Stimulated activated CD4-positive, alpha-beta T cell treated with anti-CD3 and anti-CD28 coated beads, Interleukin-1b, Interleukin-23, amount 100 ng/mL, for 1 hour (primary cell): ENCODE results near the gene ARHGAP21.

Experiments
- DNase-seq, 2 donors: peaks; one replicate each; pipeline ENCODE4 v3.0.0-alpha.2; 2020; ENCODE audit warnings: low read depth in 2 of 2

The ARHGAP21 gene

DNA sequence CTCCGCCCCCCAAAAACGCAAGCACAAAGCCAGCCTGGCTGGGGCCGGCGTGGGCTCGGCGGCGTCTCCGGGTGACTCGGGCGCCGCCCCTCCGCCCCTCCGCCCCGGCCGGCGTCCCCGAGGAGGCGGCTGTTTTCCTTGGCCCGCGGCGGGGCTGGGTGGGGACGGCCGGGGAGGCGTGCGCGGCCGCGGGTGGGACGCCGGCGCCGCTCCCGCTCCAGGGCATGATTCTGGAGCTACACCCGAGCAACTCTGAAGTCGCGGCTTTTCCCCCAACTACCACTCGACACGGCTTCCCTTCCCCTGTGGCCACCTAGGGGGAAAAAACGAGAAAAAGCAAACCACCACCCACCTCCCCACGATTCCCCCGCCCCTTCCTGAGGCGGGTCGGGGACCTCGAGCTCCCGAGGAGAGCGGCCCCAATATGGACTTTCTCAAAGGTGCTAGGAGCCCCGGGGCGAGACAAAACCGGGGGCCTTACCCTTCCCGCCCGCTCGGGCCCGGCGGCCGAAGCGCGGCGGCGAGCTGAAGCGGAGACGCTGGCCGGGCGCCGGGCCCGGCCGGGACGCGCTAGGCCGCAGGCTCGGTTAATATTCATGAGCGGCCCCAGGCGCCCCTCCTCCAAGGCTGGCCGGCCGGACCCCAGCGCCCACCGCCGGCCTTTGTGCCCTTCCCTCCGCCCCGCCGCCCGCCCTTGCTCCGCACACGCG is 856 bp downstream of the ARHGAP21 start:
- DNase-seq = peak; percentile 7 to 11

- no peak for DNase-seq
Observed at GRCh38 chr10:24722131-24722675, 1.5 kb downstream of the ARHGAP21 start.

DNA sequence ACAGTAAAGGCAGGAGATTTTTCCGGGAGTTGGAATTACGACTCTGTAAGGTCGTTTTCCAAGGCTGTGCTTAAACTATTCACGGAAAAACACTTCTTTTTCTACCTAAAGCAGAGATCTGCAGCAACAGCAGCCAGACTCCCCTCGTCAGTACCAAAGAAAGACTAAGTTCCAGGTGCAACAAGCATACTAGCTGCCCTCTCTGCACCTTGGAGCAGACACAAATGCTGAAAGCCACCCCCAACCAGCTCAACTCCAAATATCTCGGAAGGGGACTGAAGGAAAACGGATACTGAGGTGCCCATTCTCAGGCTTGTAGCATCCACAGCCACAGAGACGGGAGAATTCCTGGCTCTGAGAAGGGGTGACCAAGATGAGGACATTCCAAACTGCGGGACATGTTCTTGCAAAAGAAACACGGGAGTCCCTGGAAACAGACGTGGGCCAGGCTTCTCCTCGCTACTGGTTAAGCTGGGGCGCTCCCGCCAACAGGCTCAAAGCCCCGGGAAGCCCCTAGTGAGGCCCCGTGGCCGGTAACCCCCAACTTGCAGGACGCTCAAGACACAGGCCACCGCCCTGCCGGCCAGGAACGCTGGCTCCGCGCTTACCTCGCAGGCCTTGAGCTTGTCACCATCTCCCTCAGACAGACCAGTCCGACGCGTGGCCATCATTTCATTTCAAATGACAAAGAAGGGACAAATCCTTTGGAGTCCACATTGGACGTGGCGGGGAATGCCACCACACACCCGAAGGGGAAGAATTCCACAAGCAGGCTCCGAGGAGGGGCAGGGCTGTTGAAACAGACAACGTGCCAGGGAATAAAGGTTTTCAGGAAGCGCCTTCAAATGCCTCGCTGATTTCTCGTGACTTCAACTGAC is 2.2 kb downstream of the ARHGAP21 start:
- DNase-seq = no peak

GRCh38 chr10:24720096-24720495 is 3.6 kb downstream of the ARHGAP21 start:
- no peak for DNase-seq

DNA sequence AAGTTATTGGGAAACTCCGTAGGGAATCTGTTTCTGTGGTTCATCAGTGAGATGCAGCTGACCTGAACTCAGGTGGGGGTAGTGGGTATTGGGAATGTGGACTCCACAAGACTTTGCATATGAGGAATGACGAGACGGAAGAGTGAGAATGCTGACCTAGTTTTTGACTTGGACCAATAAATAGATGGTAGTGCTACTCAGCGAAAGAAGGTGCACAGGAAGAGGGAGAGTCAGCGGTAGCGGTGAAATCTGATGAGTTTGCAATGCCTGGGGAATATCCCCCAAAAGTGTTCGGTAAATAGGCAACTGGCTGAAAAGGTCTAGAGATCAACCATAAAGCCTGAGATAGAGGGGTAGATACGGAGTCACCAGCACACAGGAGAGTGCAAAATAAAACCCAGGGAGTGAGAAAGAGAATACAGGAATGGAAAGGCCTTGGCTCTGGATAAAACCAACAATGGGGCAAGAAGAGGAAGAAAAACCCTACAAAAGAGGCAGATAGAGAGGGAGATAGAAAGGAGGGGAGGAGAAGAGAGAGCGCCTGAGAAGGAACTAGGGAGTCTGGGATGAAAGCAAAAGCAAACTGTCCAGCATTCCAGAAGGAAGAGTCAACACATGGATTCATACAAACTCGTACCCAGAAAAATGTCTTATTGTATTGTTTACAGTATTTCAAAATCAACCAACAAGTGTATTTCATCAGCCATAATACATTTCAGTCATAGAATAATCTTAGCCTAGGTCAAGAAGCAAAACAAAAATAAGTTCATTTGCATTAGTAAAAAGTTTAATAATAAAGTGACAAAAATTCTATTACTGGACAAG is 5.4 kb downstream of the ARHGAP21 start:
- no peak for DNase-seq

DNA sequence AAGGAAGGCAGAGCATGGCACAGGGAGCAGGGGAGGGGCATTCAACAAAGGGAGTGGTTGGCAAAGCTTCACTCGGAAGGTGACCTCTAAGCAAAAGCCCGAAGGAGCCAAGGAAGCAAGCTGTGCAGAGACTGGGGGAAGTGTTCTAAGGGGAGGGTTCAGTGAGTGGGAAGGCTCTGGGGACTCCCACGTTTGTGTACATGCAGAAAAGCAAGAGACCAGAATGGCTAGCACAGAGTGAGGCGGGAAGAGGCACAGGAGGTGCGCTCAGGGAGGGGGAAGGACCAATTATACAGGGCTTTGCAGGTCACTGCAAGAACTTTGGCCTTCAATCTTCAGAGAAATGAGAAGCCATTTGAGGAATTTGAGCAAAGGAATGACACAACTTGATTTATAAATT is 7.4 kb downstream of the ARHGAP21 start:
- no peak for DNase-seq

GRCh38 chr10:24715246-24715769 is 8.4 kb downstream of the ARHGAP21 start:
- no peak for DNase-seq

GRCh38 chr10:24713086-24713485 is 10.6 kb downstream of the ARHGAP21 start:
- DNase-seq = no peak

DNA sequence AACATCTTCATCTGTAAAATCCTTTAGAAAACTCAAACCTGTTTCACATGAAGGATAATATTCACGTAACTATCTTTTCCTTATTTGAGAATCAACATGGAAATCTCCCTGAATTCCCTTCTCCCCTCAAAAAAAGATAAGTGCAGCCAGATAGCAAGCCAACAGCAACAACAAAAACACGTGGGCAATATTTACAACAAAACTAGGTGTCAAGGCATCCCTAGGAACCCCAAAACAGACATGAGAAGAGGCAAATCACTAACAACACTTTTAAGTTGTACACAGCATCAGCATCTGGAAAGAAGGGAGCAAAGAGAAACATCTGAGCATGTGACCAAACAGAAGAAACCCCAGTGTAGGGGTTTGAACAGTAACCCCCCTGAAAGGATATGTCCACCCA is 12.2 kb downstream of the ARHGAP21 start:
- no peak for DNase-seq

GRCh38 chr10:24708081-24708480 is 15.6 kb downstream of the ARHGAP21 start:
- DNase-seq = no peak

- no peak for DNase-seq
Observed at GRCh38 chr10:24707445-24707844, 16.2 kb downstream of the ARHGAP21 start.

DNA sequence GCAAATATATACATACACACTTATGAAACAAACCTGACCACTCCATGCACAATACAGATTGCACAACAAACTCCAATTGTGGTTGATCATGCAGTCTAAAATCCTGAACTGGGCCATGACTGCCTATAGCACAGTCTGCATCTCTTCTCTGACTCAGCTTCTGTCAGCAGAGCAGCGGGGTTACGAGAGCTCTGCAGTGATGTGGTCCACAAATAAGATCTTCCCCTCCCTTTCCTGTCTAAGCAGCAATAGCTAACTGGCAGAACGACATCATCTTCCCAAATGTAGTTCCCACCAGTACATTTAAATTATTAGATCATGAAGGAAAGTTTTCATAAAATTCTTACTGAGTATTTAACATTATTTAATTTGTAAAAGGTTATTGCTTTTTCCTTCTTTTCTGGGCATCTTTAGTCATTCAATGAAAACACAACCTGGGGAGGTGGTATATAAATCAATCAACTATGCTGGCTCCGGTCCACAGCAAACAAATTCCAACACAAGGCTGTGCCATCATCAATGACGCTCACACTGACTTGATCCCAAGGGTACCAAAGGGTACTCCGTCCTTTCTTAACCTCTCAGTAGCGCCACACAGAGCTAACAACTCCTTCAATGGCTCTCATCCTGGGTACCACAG is 17.1 kb downstream of the ARHGAP21 start:
- DNase-seq = no peak

DNA sequence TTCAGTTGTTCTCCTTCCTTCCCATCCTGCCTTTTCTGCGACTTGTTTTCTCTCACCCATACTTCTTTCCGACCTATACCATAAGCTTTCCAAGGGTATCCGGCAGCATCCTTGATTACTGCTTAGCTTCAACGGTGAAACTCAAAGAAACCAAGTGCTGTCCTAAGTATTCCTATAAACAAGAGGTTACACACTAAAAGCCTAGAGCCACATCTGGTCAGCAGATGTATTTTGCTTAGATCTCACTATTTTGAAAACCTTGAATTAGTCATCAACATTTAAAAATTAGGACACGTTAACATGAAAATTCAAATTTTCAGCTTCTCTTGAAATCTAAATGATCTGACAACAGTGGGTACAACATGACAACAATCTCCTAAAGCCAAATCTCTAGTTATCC is 20.0 kb downstream of the ARHGAP21 start:
- no peak for DNase-seq

DNA sequence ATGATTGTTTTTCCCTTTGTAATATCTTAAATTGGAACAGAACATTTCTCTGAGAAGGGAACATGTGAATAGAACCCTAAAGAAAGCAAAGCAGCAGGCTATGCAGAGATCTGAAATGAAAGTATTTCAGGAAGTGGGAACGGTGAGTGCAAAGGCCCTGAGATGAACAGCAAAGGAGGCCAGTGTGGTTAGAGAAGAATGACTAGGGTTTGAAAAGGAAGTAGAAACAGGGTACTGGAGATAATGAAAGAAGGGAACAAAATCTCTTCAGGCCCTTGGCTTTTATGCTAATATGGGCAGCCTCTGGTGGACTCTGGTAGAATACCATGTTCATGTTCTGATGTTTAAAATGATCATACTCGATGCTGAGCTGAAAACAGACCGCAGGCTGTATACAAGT is 22.2 kb downstream of the ARHGAP21 start:
- no peak for DNase-seq

GRCh38 chr10:24700948-24701347 is 22.7 kb downstream of the ARHGAP21 start:
- DNase-seq = no peak

DNA sequence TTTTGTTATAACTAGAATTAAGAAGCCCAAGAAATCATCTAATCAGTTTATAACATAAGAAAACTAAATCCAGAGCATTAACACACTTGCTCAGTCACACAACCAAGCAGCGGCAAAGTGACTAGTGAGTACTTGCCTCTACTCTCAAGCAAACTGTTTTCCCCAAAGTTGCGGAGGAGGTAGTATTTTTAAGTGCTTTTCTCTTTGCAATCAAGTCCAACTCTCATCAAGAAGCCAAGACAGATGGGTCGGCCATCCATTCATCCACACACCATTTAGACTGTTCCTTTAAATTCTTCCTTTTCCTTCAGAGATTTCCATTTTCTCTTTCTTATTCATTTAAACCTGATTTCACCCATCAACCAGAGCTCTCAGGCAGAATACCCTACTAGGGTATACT is 25.4 kb downstream of the ARHGAP21 start:
- no peak for DNase-seq

GRCh38 chr10:24697080-24697479 is 26.6 kb downstream of the ARHGAP21 start:
- DNase-seq = no peak

GRCh38 chr10:24695452-24695851 is 28.2 kb downstream of the ARHGAP21 start:
- DNase-seq = no peak

DNA sequence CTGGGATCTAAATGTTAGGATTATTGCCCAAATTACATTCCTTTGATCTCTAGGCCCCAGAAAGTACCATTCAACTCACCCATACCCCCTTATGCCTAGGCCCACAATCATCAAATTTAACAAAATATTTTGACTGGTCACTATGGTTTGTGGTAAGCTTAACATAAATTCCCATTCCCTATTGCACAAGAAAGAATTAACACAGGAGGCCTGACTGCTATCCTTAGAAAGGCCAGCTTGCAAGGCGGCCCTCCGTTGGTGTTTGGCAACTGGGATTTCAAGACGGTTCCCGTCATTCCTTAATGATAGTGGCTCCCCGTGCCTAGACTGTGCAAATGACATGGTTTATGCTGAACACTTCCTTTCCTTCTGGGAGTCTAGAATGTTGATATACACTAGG is 29.6 kb downstream of the ARHGAP21 start:
- no peak for DNase-seq

DNA sequence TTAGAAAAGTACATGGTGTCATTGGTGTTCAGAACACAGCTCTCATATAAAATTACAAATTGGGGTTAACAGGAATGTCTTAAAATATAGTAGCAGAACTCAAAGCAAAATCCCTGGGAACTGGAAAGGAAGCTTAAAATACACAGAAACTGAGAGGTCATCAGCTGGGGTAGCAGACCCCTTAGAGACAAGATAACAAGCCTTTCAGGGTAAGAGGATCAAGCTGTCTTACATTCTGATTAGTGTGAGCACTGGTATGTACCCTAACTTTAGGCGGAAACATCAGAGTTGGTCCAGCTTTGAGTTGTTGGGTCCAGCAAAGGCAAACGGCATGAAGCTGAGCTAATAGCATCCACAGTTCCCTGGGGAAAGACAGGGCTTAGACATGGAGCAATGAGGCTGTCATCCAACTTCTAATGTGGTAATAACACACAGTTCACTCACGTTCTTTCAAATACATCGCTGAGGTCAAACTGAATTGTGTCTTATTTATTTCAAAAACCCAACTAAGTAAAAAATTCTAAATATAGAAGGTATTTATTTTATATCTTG is 32.6 kb downstream of the ARHGAP21 start:
- DNase-seq = no peak

DNA sequence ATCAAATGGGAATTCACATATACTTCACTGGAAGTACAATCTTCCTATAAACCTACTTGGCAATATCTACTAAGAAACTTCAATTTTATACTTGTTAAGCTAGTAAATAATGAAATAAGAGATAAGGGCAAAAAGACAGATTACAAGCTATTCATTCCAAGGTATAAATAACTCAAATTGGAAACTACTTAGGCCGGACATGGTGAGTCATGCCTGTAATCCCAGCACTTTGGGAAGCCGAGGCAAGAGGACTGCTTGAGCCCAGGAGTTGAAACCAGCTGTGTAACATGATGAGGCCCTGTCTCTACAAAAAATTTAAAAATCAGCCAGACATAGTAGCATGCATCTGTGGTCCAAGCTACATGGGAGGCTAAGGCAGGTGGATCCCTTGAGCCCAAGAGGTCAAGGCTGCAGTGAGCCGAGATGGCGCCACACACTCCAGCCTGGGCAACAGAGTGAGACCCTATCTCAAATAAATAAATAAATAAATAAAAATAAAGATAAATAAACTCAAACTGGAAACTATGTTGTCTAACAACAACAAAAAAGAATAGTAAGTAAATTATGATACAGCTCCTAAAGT is 37.6 kb downstream of the ARHGAP21 start:
- no peak for DNase-seq
